Breast epithelium (tissue), 4 donors: ENCODE measurements around the gene TACR2. TPM values are rescaled to one million over a fixed set of nuclear protein-coding genes. Genes with fewer than 3 reads are reported as not detected.

Experiments used
- DNase-seq, 2 donors: peaks; one replicate each; pipeline ENCODE4 v3.0.0-alpha.2; 2019; ENCODE audit warnings: low spot score in 2 of 2
- H3K27ac ChIP-seq, 2 donors: fragments of 200-600 bp; sonication (generic) in 1 of 2; one replicate each; pipeline ENCODE4 v1.5.1; 2016 to 2019; ENCODE audit warnings: mild to moderate bottlenecking in 1 of 2
- H3K27me3 ChIP-seq, 2 donors: fragments of 200-600 bp; sonication (generic) in 1 of 2; one replicate each; pipeline versions ENCODE4 v1.5.1 to v1.6.0; 2017 to 2019; ENCODE audit warnings: control low read depth in 1 of 2, mild to moderate bottlenecking in 1 of 2
- H3K36me3 ChIP-seq: fragments of 200-600 bp; one replicate; pipeline ENCODE4 v1.5.1; 2019
- H3K4me1 ChIP-seq, 2 donors: fragments of 200-600 bp; sonication (generic); one replicate each; pipeline ENCODE4 v1.5.1; 2016 to 2019; ENCODE audit warnings: control low read depth in 1 of 2
- H3K4me3 ChIP-seq, 3 donors: fragments of 200-600 bp; sonication (generic); 1 replicate in 2 of 3; 2 replicates in 1 of 3; pipeline ENCODE4 v1.5.1; 2016 to 2019; ENCODE audit warnings: mild to moderate bottlenecking in 3 of 3, moderate library complexity in 2 of 3
- H3K9me3 ChIP-seq, 2 donors: fragments of 200-600 bp; sonication (generic) in 1 of 2; one replicate each; pipeline ENCODE4 v1.5.1; 2016 to 2019; ENCODE audit warnings: control low read depth in 1 of 2
- POLR2A ChIP-seq: fragments of 450-650 bp; IDR thresholded peaks from one replicate; pipeline ENCODE4 v1.6.1; 2016; ENCODE audit warnings: antibody characterized with exemption, mild to moderate bottlenecking, moderate library complexity
- POLR2AphosphoS5 ChIP-seq, 3 donors: sonication (generic); formaldehyde crosslinking; IDR thresholded peaks; one replicate each; pipeline ENCODE4 v1.6.1; 2017; ENCODE audit warnings: antibody characterized with exemption in 3 of 3
- intact Hi-C: fragments of 100-400 bp; cut with DNase I; formaldehyde crosslinking; loops from one replicate; pipeline ENCODE4 v1.15.1; 2023; ENCODE audit warnings: low total_unique reads
- total RNA-seq, 3 donors: library from RNA; depleted of rRNA; stranded (reverse); fragments of >200 nt; gene quantifications; one replicate each; pipeline ENCODE4 v1.1.0, GENCODE V29; 2016
- TF ChIP-seq, protein P1 (sequence below), 3 donors: fragments of 450-650 bp; IDR thresholded peaks; one replicate each; pipeline ENCODE4 v1.5.1; 2016 to 2017; ENCODE audit warnings: antibody characterized with exemption in 3 of 3, mild to moderate bottlenecking in 3 of 3, moderate library complexity in 3 of 3

The TACR2 gene
- total RNA-seq, 3 donors from 2014 or later: 0.66 to 3.2 (median 0.73) TPM

DNA sequence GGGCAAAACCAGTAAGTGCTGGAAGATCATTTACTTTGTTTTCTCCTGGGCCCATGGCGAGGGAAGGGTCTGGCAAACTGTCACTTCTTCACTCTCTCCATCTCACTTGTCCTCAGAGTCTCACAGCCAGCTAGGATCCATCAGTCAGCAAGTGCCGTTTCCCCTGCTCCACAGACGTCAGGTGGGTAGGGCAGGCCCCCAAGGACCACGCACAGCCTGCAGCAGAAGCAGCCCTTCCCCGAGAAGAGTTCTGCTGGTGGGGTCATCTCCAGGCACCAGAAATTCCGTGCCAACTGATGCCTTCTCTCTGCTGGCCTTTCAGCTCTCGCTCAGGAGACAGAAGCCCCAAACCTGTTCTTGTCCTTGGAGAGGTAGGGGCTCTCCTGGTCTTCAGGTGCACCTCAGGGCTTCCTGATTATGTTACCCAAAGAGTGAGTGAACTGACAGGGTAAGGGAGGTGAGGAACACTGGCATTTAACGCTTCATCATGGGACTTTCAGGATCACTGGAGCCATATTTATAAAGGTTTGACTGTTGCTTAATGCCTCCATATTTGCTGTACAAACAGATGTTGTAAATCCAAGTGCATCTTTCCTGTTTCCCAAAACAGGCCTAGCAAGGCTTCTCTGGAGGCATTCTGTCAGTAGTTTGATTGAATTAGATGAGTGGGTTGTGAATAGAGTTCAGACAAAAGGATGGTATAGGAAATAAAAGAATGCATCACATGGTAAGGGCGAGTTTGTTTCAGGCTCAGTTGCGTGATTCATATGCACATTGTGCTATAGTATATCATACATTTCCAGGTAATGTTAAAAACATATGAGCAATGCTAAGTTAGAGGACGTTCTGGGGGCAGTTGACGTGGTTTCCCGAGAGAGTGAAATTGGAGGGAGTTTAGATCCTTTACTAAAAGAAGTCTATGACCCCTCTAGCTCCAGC is 20.9 kb upstream of the TACR2 start:
- TF ChIP-seq POLR2A (no peak), POLR2AphosphoS5 (IDR thresholded peaks at IDR 0.05) (no peak)
- TF ChIP-seq, protein P1, sequence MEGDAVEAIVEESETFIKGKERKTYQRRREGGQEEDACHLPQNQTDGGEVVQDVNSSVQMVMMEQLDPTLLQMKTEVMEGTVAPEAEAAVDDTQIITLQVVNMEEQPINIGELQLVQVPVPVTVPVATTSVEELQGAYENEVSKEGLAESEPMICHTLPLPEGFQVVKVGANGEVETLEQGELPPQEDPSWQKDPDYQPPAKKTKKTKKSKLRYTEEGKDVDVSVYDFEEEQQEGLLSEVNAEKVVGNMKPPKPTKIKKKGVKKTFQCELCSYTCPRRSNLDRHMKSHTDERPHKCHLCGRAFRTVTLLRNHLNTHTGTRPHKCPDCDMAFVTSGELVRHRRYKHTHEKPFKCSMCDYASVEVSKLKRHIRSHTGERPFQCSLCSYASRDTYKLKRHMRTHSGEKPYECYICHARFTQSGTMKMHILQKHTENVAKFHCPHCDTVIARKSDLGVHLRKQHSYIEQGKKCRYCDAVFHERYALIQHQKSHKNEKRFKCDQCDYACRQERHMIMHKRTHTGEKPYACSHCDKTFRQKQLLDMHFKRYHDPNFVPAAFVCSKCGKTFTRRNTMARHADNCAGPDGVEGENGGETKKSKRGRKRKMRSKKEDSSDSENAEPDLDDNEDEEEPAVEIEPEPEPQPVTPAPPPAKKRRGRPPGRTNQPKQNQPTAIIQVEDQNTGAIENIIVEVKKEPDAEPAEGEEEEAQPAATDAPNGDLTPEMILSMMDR (IDR thresholded peaks at IDR 0.05): no peak
- intact Hi-C loops: no loop called here
- Histone ChIP-seq H3K4me3 (no peak overlapping the region), H3K4me1 (peaks cover 2 to 8% of the 10 kb centered on the region in 2 donors), H3K27me3 (no peaks in the 10 kb centered on the region), H3K9me3 (no peaks in the 10 kb centered on the region), H3K36me3 (no peaks in the 10 kb centered on the region), H3K27ac (peak overlapping the region; percentile 64 to 83)
- no peak for DNase-seq

DNA sequence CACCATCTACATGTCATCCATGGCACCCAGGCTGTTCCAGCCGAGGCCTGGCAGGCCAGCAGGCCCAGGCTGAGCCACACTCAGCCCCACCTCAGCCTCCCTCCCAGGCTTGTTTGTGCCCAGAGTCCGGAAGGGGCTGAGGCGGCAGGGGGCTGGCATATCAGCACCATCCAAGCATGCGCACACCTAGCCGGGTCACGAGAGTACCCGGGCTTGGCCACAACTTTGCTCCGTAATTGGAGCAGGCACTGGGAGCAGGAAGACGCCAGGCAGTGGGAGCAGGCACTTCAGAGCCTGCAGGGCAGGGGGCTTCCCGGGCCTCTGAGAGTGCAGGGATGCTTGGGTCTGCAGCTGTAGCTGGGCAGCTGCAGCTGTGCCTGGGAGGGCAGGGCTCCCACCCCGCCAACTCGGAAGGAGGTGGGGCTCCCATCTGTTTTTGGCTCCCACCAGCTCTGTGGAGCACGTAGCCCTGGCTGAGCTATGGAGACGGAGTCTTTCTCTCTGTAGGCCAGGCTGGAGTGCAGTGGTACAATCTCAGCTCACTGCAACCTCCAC is 19.3 kb upstream of the TACR2 start:
- Histone ChIP-seq H3K9me3 (no peaks in the 10 kb centered on the region), H3K36me3 (no peaks in the 10 kb centered on the region), H3K27ac (no peak overlapping the region), H3K27me3 (no peaks in the 10 kb centered on the region), H3K4me1 (peaks cover 2 to 8% of the 10 kb centered on the region in 2 donors), H3K4me3 (no peak overlapping the region)
- DNase-seq: no peak
- intact Hi-C loops: no loop called here
- TF ChIP-seq, protein P1 (IDR thresholded peaks at IDR 0.05): no peak
- TF ChIP-seq POLR2A: no peak
- TF ChIP-seq POLR2AphosphoS5 (IDR thresholded peaks at IDR 0.05): no peak

DNA sequence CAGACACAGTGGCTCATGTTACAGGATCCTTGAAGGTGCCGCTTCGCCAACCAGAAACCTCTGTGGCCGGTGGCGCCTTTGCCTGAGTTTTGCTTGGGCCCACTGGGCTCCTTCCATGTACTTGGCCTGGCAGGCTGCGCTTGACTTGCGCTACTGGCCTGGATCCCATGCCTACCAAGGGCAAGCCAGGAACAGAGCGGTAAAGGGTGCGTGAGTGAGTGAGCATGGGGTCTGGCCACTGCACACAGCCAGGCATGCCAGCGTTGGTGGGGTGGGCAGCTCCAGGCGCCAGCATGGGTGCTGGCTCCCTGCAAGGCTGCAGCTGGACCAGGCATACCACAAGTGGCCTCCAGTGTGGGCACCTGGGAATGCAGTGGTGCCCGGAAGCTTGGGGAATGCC is 18.2 kb upstream of the TACR2 start:
- no peak for TF ChIP-seq POLR2A
- no peak for TF ChIP-seq POLR2AphosphoS5 (IDR thresholded peaks at IDR 0.05)
- TF ChIP-seq, protein P1 (IDR thresholded peaks at IDR 0.05): no peak

DNA sequence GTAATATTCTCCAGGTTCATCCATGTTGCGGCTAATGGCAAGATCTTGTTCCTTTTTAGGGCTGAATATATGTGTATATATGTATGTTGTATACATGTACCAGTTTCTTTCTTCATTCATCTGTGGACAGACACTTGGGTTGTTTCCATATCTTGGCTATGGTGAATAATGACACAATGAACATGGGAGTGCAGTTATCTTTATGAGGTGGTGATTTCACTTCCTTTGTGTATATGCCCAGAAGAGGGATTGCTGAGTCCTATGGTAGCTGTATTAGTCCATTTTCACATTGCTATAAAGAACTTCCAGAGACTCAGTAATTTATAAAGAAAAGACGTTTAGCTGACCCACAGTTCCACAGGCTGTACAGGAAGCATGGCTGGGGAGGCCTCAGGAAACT is 17.5 kb upstream of the TACR2 start:
- Histone ChIP-seq H3K4me1 (peaks cover 0 to 4% of the 10 kb centered on the region in 2 donors), H3K27me3 (no peaks in the 10 kb centered on the region), H3K36me3 (no peaks in the 10 kb centered on the region), H3K4me3 (no peak overlapping the region), H3K9me3 (no peaks in the 10 kb centered on the region), H3K27ac (no peak overlapping the region)
- DNase-seq: no peak
- TF ChIP-seq POLR2AphosphoS5 (IDR thresholded peaks at IDR 0.05) (no peak), POLR2A (no peak)
- TF ChIP-seq, protein P1 (IDR thresholded peaks at IDR 0.05): no peak
- intact Hi-C loops: loop anchor here (5.0 kb wide), 1 partner anchor 73 kb away; no protein-coding TSS in a partner anchor

More for the DNA sequence above, 18.2 kb upstream of the TACR2 start:
- no peaks in the 10 kb centered on the region for H3K9me3 ChIP-seq
- no peaks in the 10 kb centered on the region for H3K36me3 ChIP-seq
- H3K27ac ChIP-seq: no peak overlapping the region
- H3K27me3 ChIP-seq: no peaks in the 10 kb centered on the region
- no peak for DNase-seq
- intact Hi-C loops: loop anchor here (5.0 kb wide), 1 partner anchor 72 kb away; no protein-coding TSS in a partner anchor
- peaks cover 0 to 8% of the 10 kb centered on the region in 2 donors for H3K4me1 ChIP-seq
- H3K4me3 ChIP-seq: no peak overlapping the region

DNA sequence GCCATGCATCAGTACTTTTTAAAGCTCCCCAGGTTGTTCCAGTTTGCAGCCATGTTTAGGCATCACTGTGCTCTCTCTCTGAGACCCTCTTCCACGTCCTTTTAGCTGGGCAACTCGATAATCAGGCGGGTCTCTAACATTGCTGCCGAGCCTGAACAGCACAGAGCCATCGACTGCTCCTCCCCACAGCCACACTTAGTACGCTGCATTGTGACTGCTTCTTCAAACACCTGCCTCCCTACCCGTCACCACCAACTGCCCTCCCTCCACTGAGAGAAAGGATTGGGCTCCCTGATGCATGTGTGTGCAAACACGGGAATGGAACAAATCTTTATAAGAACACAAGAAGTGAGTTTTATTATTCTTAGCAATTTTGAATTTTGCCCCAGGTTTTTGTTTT is 11.4 kb upstream of the TACR2 start:
- no peaks in the 10 kb centered on the region for H3K36me3 ChIP-seq
- no peak overlapping the region for H3K27ac ChIP-seq
- DNase-seq: no peak
- no peaks in the 10 kb centered on the region for H3K9me3 ChIP-seq
- TF ChIP-seq POLR2AphosphoS5 (IDR thresholded peaks at IDR 0.05) (no peak), POLR2A (no peak)
- TF ChIP-seq, protein P1 (IDR thresholded peaks at IDR 0.05): no peak
- H3K4me1 ChIP-seq: no peaks in the 10 kb centered on the region
- no peaks in the 10 kb centered on the region for H3K27me3 ChIP-seq
- no peak overlapping the region for H3K4me3 ChIP-seq
- intact Hi-C loops: no loop called here
